Gastrocnemius medialis (tissue), 4 donors: ENCODE data around the gene OGA. TPM values are rescaled to one million over a fixed set of nuclear protein-coding genes. Genes with fewer than 3 reads are reported as not detected.
A peak's percentile ranks its signal among the peaks of the same experiment; 100 is the strongest.

Experiments used
- ATAC-seq, 2 donors: fragments of 150-250 bp; one replicate each; pipeline ENCODE4 v1.9.1; 2016
- DNase-seq, 2 donors: peaks; one replicate each; pipeline ENCODE4 v3.0.0-alpha.2; 2019
- H3K27ac ChIP-seq, 4 donors: fragments of 200-600 bp; sonication (generic); 1 replicate in 1 of 4; 2 replicates in 3 of 4; pipeline ENCODE4 v1.5.1; 2016 to 2018; ENCODE audit warnings: mild to moderate bottlenecking in 2 of 4, moderate library complexity in 1 of 4
- H3K27me3 ChIP-seq, 3 donors: fragments of 200-600 bp; sonication (generic) in 2 of 3; 1 replicate in 1 of 3; 2 replicates in 2 of 3; pipeline versions ENCODE4 v1.5.1 to v1.6.0; 2016 to 2019; ENCODE audit warnings: mild to moderate bottlenecking in 1 of 3, moderate library complexity in 1 of 3
- H3K36me3 ChIP-seq, 2 donors: fragments of 200-600 bp; sonication (generic) in 1 of 2; one replicate each; pipeline ENCODE4 v1.5.1; 2017 to 2018
- H3K4me1 ChIP-seq, 2 donors: fragments of 200-600 bp; sonication (generic) in 1 of 2; one replicate each; pipeline ENCODE4 v1.5.1; 2016 to 2017; ENCODE audit warnings: mild to moderate bottlenecking in 2 of 2
- H3K4me3 ChIP-seq, 4 donors: fragments of 200-600 bp; sonication (generic) in 3 of 4; 1 replicate in 1 of 4; 2 replicates in 3 of 4; pipeline ENCODE4 v1.5.1; 2016 to 2019; ENCODE audit warnings: mild to moderate bottlenecking in 2 of 4
- H3K9me3 ChIP-seq, 3 donors: fragments of 200-600 bp; sonication (generic) in 2 of 3; 1 replicate in 1 of 3; 2 replicates in 2 of 3; pipeline ENCODE4 v1.5.1; 2016 to 2019
- POLR2A ChIP-seq, 2 donors: fragments of 450-650 bp; IDR thresholded peaks; one replicate each; pipeline ENCODE4 v1.6.1; 2017; ENCODE audit warnings: antibody characterized with exemption in 2 of 2, mild to moderate bottlenecking in 2 of 2, moderate library complexity in 2 of 2
- in situ Hi-C, 4 donors: fragments of 200-750 bp; cut with MboI; loops; one replicate each; pipeline versions ENCODE4 v1.15.0 to v1.8.0; 2017; ENCODE audit warnings: low sequenced_read_pairs in 4 of 4
- intact Hi-C: fragments of 100-400 bp; cut with DNase I; formaldehyde crosslinking; loops from one replicate; pipeline ENCODE4 v1.15.1; 2023; ENCODE audit warnings: low total_unique reads
- total RNA-seq, 4 donors: library from RNA; depleted of rRNA; stranded (reverse); fragments of >200 nt; gene quantifications; one replicate each; pipeline versions ENCODE4 v1.1.0 to v1.2.3, GENCODE V29; 2016
- TF ChIP-seq, protein P1 (sequence below), 5 experiments: fragments of 450-650 bp in 3 of 5; fragments of 200-600 bp in 2 of 5; sonication (generic) in 2 of 5; IDR thresholded peaks in 4 of 5; conservative IDR thresholded peaks in 1 of 5; 1 replicate in 4 of 5; 2 replicates in 1 of 5; pipeline ENCODE4 v1.5.1; 2016 to 2019; ENCODE audit warnings: antibody characterized with exemption in 5 of 5, mild to moderate bottlenecking in 3 of 5, moderate library complexity in 3 of 5

OGA gene
- total RNA-seq, 4 donors from 2014 or later = 25.8 to 85.5 (median 48.3) TPM

DNA sequence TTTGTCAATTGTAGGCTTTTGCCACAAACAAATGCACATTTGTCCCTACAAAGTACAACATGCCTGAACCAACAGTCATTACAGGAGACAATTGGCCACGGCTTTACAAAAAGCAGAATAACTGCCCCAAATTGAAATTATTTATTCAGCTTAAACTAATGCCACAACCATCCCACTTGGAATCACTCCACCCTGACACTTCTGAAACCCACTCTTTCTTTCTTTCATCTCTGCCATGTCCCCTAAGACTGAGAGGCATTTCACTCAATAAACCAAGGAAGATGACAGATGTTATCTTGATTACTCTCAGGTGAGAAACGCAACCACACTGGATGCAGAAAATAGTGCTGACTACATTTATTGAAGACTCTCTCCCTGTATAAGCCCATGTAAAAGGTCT, 32.4 kb downstream of the OGA start:
- in situ Hi-C loops = loop anchor here in 2 of 4 donors (10.0 kb wide), 1 partner anchor 181 kb away; no protein-coding TSS in a partner anchor
- no peak for ATAC-seq
- TF ChIP-seq, protein P1, sequence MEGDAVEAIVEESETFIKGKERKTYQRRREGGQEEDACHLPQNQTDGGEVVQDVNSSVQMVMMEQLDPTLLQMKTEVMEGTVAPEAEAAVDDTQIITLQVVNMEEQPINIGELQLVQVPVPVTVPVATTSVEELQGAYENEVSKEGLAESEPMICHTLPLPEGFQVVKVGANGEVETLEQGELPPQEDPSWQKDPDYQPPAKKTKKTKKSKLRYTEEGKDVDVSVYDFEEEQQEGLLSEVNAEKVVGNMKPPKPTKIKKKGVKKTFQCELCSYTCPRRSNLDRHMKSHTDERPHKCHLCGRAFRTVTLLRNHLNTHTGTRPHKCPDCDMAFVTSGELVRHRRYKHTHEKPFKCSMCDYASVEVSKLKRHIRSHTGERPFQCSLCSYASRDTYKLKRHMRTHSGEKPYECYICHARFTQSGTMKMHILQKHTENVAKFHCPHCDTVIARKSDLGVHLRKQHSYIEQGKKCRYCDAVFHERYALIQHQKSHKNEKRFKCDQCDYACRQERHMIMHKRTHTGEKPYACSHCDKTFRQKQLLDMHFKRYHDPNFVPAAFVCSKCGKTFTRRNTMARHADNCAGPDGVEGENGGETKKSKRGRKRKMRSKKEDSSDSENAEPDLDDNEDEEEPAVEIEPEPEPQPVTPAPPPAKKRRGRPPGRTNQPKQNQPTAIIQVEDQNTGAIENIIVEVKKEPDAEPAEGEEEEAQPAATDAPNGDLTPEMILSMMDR (IDR thresholded peaks at IDR 0.05 in 4 of 5, conservative IDR thresholded peaks at IDR 0.05 in 1 of 5) = no peak
- no peak for TF ChIP-seq POLR2A (IDR thresholded peaks at IDR 0.05)
- DNase-seq = no peak
- peaks cover 0 to 62% of the 10 kb centered on the region in 2 donors for H3K36me3 ChIP-seq
- no peak overlapping the region for H3K27ac ChIP-seq
- H3K4me3 ChIP-seq = no peak overlapping the region
- H3K4me1 ChIP-seq = peaks cover 10 to 19% of the 10 kb centered on the region in 2 donors
- no peaks in the 10 kb centered on the region for H3K9me3 ChIP-seq
- intact Hi-C loops = no loop called here
- no peaks in the 10 kb centered on the region for H3K27me3 ChIP-seq

DNA sequence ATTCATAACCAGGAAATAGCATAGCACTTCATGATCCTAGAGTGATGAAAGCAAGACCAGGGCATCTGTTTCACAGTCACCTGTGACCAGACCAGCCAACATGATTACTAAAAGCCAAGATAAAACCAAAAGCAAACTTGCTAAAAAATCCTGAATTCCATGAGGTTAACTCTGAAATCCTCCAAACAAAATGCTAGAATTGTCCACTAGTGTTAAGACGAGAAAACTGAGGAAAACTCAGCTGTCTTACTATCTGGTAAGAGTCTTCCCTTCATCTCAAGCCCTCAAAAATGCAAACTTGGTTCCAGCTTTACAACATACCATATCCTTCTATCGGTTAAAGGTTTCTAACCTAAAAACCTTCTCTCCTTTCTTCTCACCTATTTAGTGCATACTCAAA, 33.7 kb downstream of the OGA start:
- DNase-seq = no peak
- intact Hi-C loops (no loop called here), in situ Hi-C loops (loop anchor here in 2 of 4 donors (10.0 kb wide), 1 partner anchor 180 kb away; no protein-coding TSS in a partner anchor)
- Histone ChIP-seq H3K27ac (no peak overlapping the region), H3K27me3 (peaks cover 0 to 4% (median 2%) of the 10 kb centered on the region in 3 donors), H3K4me3 (no peak overlapping the region), H3K4me1 (peaks cover 20 to 26% of the 10 kb centered on the region in 2 donors), H3K36me3 (peaks cover 0 to 49% of the 10 kb centered on the region in 2 donors), H3K9me3 (no peaks in the 10 kb centered on the region)
- TF ChIP-seq, protein P1 (IDR thresholded peaks at IDR 0.05 in 4 of 5, conservative IDR thresholded peaks at IDR 0.05 in 1 of 5) = no peak
- TF ChIP-seq POLR2A (IDR thresholded peaks at IDR 0.05) = no peak
- no peak for ATAC-seq

DNA sequence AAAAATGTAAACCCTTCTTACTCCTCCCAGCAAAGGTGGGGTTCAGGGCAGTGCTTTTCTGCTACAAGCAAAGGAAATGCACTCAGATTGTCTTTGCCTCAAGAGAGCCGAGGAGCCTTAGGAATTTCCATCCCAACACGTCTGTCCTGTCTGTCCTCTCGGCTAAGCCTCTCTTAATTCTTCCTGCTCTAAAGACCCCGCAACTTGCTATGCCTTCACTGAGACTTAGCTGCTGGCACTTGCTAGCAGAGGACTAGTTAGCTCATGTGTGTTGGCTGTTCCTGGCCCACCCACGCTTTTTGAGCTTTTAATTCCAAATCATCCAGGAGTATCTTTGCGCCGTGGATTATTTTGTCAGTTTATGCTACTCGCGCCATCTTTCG, 34.5 kb downstream of the OGA start:
- Histone ChIP-seq H3K36me3 (peaks cover 0 to 41% of the 10 kb centered on the region in 2 donors), H3K4me1 (peaks cover 23 to 31% of the 10 kb centered on the region in 2 donors), H3K4me3 (peak overlapping the region; percentile 68 to 85 (median 76)), H3K27me3 (peaks cover 7 to 12% (median 10%) of the 10 kb centered on the region in 3 donors), H3K9me3 (no peaks in the 10 kb centered on the region), H3K27ac (peak overlapping the region; percentile 14 to 76 (median 65))
- in situ Hi-C loops = loop anchor here in 2 of 4 donors (10.0 kb wide), 1 partner anchor 179 kb away; no protein-coding TSS in a partner anchor
- intact Hi-C loops = loop anchor here (2.0 kb wide), 1 partner anchor 35 kb away; the partner anchor contains the start of gene OGA
- DNase-seq (no peak), ATAC-seq (no peak)
- TF ChIP-seq, protein P1 (IDR thresholded peaks at IDR 0.05 in 4 of 5, conservative IDR thresholded peaks at IDR 0.05 in 1 of 5) = no peak
- TF ChIP-seq POLR2A (IDR thresholded peaks at IDR 0.05) = no peak

DNA sequence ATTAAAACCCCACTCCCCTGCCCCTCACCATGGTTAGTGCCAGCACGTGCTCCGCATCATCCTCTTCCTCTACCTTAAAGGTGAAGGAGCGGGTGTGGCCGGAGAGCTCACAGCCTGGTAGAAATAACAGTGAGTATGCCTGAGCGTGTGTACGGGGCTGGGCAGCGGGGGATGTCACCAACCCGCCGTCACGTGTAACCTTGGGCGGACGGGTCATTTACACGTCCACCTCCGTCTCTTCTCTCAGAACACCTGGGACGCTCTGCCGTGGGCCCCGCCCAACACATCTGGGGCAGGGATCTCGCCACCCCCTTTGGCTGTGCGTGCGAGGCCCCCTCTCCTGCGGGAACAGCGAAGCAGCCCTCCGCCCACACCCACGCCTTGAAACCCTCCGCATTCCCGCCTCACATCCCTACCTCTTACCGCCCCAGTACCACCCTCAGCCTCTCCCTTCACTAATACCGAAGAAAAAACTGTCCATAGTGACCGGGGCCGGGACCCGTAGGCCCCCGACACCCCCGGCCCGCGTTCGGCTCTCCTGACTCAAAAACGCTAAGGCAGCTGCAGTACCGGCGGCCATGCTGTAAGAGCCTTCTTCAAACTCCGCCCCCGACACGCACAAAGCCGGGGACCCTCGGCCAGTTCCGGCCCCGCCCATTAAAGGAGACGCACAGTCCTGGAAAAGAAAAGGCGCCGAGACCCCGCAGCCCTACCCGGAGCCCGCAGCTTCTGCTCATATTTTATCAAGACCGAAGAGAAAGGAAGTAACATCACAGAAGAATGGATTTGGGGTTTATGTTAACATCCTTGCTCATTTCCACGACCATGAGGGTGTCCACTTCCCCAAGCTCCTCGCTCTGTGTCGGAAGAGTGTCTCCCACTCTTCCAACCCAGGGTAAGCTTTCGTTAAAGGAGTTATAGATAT, 35.2 kb downstream of the OGA start, which contains the start of gene NPM3:
NPM3 (minus strand) TSS at position 636 of the 925 bp plus-strand sequence; CDS start at position 580, 56 bp downstream.
- peaks cover 13 to 18% (median 16%) of the 10 kb centered on the region in 3 donors for H3K27me3 ChIP-seq
- in situ Hi-C loops = loop anchor here in 2 of 4 donors (10.0 kb wide), 1 partner anchor 178 kb away; no protein-coding TSS in a partner anchor
- H3K36me3 ChIP-seq = peaks cover 0 to 36% of the 10 kb centered on the region in 2 donors
- ATAC-seq (peak; percentile 67 to 77), DNase-seq (peak; percentile 68 to 73)
- H3K27ac ChIP-seq = peak within 1 kb of the TSS; percentile 14 to 76 (median 65)
- peaks cover 23 to 31% of the 10 kb centered on the region in 2 donors for H3K4me1 ChIP-seq
- intact Hi-C loops = loop anchor here (2.0 kb wide), 1 partner anchor 36 kb away; the partner anchor contains the start of gene OGA
- no peaks in the 10 kb centered on the region for H3K9me3 ChIP-seq
- TF ChIP-seq POLR2A (IDR thresholded peaks at IDR 0.05) = peak in 1 of 2 donors; percentile 14
- TF ChIP-seq, protein P1 (IDR thresholded peaks at IDR 0.05 in 4 of 5, conservative IDR thresholded peaks at IDR 0.05 in 1 of 5) = no peak
- H3K4me3 ChIP-seq = peak within 1 kb of the TSS; percentile 68 to 85 (median 76)
